Small intestine (tissue), 4 donors: Measurements from ENCODE around the gene TM2D1. TPM values are rescaled to one million over a fixed set of nuclear protein-coding genes. Genes with fewer than 3 reads are reported as not detected.

Source experiments
- polyA plus RNA-seq, 4 donors: library from polyadenylated mRNA; stranded (reverse) in 3 of 4; unstranded in 1 of 4; fragments of 200-250 nt in 3 of 4; fragments of 120-200 nt in 1 of 4; gene quantifications; one replicate each; pipeline versions ENCODE4 v1.2.1 to v1.2.3, GENCODE V29; 2013
- donor health status: healthy with polysubstance abuse.
- donor health status: Bipolar disorder and iron deficiency.
- donor health status: healthy.

The TM2D1 gene
- polyA plus RNA-seq, 4 donors: 7.4 to 50.6 (median 21.3) TPM

Other genes starting within 250 kb of the TM2D1 start
- 10 to 100 TPM; 11.5 to 41.5 (median 16.2) TPM for gene PATJ, start 17.3 kb upstream of the TM2D1 start, polyA plus RNA-seq